GM19452 (cell line): ENCODE measurements around the gene PTPRQ.

Source experiments
- ATAC-seq: cut with Tn5 transposase; IDR thresholded peaks from one replicate; pipeline ENCODE4 v1.9.1; 2021; ENCODE audit not compliant: unreplicated experiment

PTPRQ gene

GRCh38 chr12:80556566-80556965, 112.5 kb downstream of the PTPRQ start:
- ATAC-seq, result no peak

- ATAC-seq, result no peak
Observed at GRCh38 chr12:80559766-80560165, 115.7 kb downstream of the PTPRQ start.

- no peak for ATAC-seq
Observed at GRCh38 chr12:80565271-80565670, 121.2 kb downstream of the PTPRQ start.

- ATAC-seq, result no peak
Observed at GRCh38 chr12:80567401-80567800, 123.4 kb downstream of the PTPRQ start.

GRCh38 chr12:80576641-80577418, 132.8 kb downstream of the PTPRQ start:
- ATAC-seq, result no peak

- no peak for ATAC-seq
Observed at GRCh38 chr12:80580254-80580653, 136.2 kb downstream of the PTPRQ start.

GRCh38 chr12:80581783-80582182, 137.7 kb downstream of the PTPRQ start:
- ATAC-seq, result no peak

GRCh38 chr12:80582431-80582830, 138.4 kb downstream of the PTPRQ start:
- ATAC-seq, result no peak

- no peak for ATAC-seq
Observed at GRCh38 chr12:80589077-80589476, 145.0 kb downstream of the PTPRQ start.

- ATAC-seq, result no peak
Observed at GRCh38 chr12:80590085-80590484, 146.1 kb downstream of the PTPRQ start.

- no peak for ATAC-seq
Observed at GRCh38 chr12:80593766-80594165, 149.7 kb downstream of the PTPRQ start.

- ATAC-seq, result no peak
Observed at GRCh38 chr12:80596509-80596908, 152.5 kb downstream of the PTPRQ start.

- no peak for ATAC-seq
Observed at GRCh38 chr12:80598004-80598606, 154.1 kb downstream of the PTPRQ start.

- ATAC-seq, result no peak
Observed at GRCh38 chr12:80602455-80602854, 158.4 kb downstream of the PTPRQ start.

GRCh38 chr12:80607361-80608135, 163.5 kb downstream of the PTPRQ start:
- no peak for ATAC-seq

GRCh38 chr12:80617733-80618132, 173.7 kb downstream of the PTPRQ start:
- ATAC-seq, result no peak

GRCh38 chr12:80620281-80620680, 176.2 kb downstream of the PTPRQ start:
- ATAC-seq, result no peak

GRCh38 chr12:80622271-80622670, 178.2 kb downstream of the PTPRQ start:
- no peak for ATAC-seq

GRCh38 chr12:80625051-80625450, 181.0 kb downstream of the PTPRQ start:
- ATAC-seq, result no peak

- no peak for ATAC-seq
Observed at GRCh38 chr12:80625901-80626300, 181.9 kb downstream of the PTPRQ start.

- no peak for ATAC-seq
Observed at GRCh38 chr12:80627782-80628181, 183.7 kb downstream of the PTPRQ start.

GRCh38 chr12:80632835-80633234, 188.8 kb downstream of the PTPRQ start:
- no peak for ATAC-seq
